A673 (cell line): ENCODE results near the gene TRIM36.

Source experiments
- CTCF ChIP-seq: fragments of 300-800, 200-600 bp; sonication (generic); conservative IDR thresholded peaks from 2 replicates; pipeline ENCODE4 v1.5.1; 2017; ENCODE audit warnings: low read depth, mild to moderate bottlenecking, antibody characterized with exemption, low read length, moderate library complexity, mixed read lengths
- EZH2 ChIP-seq: fragments of 200-600 bp; sonication (generic); IDR thresholded peaks from 2 replicates; pipeline ENCODE4 v1.6.1; 2017; ENCODE audit warnings: borderline replicate concordance, low read depth, mild to moderate bottlenecking, mixed read lengths, antibody characterized with exemption, low read length; ENCODE audit not compliant: poor library complexity, severe bottlenecking

- TF ChIP-seq CTCF (no peak), EZH2 (no peak)
Observed at GRCh38 chr5:115168829-115169486, 750 bp downstream of the TRIM36 start.
